HG02678 (cell line): Measurements from ENCODE around the gene KLK8.
"Not testable (repeated sequence)": the region's sequence is repeated elsewhere in the genome, so short reads cannot be mapped to it uniquely, and the experiment has no call there.

Source experiments
- ATAC-seq: cut with Tn5 transposase; IDR thresholded peaks from one replicate; pipeline ENCODE4 v1.9.1; 2021; ENCODE audit warnings: mild to moderate bottlenecking, moderate library complexity; ENCODE audit not compliant: unreplicated experiment

Gene KLK8

GRCh38 chr19:50984416-50984815 lies 17.0 kb downstream of the KLK8 start:
- not testable (repeated sequence) for ATAC-seq

GRCh38 chr19:50983625-50984292 lies 17.6 kb downstream of the KLK8 start, which contains the start of gene KLK7:
Gene KLK7 (minus strand): TSS chr19:50983917. CDS start chr19:50982399, 1,518 bp downstream.
- ATAC-seq = no peak

- no peak for ATAC-seq
Measured at GRCh38 chr19:50982186-50982585, 19.2 kb downstream of the KLK8 start.

GRCh38 chr19:50981587-50982146 lies 19.7 kb downstream of the KLK8 start:
- ATAC-seq = no peak

- no peak for ATAC-seq
Measured at GRCh38 chr19:50980208-50980607, 21.2 kb downstream of the KLK8 start.

- ATAC-seq = no peak
Measured at GRCh38 chr19:50979758-50980157, 21.6 kb downstream of the KLK8 start.

- no peak for ATAC-seq
Measured at GRCh38 chr19:50978772-50979390, 22.5 kb downstream of the KLK8 start.

GRCh38 chr19:50977626-50978025 lies 23.8 kb downstream of the KLK8 start:
- ATAC-seq = no peak

- ATAC-seq = no peak
Measured at GRCh38 chr19:50975766-50976165, 25.6 kb downstream of the KLK8 start.

DNA sequence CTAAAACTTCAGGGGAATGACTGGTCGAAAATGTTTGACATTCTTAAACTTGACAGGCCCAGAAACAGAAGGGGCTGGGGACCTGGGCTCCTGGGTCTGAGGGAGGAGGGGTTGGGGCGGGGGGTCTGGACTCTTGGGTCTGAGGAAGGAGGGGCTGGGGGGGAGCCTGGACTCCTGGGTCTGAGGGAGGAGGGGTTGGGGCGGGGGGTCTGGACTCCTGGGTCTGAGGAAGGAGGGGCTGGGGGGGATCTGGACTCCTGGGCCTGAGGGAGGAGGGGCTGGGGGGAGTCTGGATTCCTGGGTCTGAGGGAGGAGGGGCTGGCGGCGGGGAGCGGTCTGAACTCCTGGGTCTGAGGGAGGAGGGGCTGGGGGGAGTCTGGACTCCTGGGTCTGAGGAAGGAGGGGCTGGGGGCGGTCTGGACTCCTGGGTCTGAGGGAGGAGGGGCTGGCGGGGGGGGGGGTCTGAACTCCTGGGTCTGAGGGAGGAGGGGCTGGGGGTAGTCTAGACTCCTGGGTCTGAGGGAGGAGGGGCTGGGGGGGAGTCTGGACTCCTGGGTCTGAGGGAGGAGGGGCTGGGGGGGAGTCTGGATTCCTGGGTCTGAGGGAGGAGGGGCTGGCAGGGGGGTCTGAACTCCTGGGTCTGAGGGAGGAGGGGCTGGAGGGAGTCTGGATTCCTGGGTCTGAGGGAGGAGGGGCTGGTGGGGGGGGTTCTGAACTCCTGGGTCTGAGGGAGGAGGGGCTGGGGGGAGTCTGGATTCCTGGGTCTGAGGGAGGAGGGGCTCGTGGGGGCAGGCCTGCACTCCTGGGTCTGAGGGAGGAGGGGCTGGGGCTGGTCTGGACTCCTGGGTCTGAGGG lies 26.5 kb downstream of the KLK8 start:
- no peak for ATAC-seq

DNA sequence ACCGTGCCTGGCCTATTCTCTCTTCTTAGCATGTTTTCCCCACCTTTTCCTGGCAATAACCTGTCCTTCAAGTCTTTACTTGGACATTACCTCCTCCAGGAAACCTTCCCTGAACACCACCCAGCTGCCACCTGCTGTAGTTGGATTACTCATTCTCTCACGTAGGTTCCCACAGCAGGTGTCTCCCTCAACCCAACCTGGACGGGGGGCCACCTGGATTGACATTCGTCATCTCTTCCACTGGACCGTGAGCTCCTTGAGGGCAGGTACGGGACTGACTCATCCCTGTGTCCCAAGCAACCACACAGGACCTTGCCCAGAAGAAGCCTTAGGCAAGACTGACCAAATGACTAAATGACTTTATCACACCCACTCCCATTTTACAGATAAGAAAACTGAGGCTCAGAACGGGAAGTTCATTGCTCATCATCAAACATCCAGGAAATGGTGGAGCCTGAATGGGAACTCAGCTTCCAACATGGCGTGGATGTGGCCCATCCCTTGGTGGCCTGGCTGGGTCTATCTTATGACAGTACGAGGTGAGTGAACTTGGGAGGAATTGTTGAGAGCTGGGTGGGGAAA lies 28.5 kb downstream of the KLK8 start:
- no peak for ATAC-seq

DNA sequence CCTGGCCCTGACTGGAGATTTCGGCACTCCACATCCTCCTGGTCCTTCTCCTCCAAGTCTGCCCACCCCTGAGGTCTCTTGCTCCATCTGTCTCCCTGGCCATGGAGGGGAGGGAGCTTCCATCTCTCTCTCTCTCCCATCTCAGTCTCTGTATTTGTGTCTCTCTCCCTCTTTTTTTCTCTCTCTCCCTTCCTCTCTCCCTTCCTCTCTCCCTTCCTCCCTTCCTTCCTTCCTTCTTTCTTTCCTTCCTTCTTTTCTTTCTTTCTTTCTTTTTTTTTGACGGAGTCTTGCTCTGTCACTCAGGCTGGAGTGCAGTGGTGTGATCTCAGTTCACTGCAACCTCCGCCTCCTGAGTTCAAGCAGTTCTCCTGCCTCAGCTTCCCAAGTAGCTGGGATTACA lies 31.6 kb downstream of the KLK8 start:
- ATAC-seq = not testable (repeated sequence)

DNA sequence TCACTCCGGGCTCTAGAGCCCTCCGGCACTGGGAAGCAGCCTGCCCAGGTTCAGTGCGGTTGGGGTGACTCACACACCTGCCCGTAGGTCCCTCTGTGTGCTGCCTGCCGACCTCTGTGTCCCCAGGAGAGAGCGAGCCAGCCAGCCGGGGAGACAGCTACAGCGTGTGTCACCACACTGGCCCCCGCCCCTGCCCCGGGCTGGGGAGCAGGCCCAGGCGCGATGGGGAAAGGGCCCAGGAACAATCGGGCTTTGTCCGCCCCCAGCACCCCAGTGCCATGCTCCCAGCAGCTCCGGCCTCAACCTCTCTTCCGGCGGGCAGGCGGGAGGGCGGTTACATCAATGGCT lies 32.0 kb downstream of the KLK8 start, which contains the start of gene KLK6:
Gene KLK6, minus strand, starts transcription at position 179 of the 348 bp plus-strand sequence. CDS start 1,487 bp downstream, outside the sequence.
- ATAC-seq = no peak

DNA sequence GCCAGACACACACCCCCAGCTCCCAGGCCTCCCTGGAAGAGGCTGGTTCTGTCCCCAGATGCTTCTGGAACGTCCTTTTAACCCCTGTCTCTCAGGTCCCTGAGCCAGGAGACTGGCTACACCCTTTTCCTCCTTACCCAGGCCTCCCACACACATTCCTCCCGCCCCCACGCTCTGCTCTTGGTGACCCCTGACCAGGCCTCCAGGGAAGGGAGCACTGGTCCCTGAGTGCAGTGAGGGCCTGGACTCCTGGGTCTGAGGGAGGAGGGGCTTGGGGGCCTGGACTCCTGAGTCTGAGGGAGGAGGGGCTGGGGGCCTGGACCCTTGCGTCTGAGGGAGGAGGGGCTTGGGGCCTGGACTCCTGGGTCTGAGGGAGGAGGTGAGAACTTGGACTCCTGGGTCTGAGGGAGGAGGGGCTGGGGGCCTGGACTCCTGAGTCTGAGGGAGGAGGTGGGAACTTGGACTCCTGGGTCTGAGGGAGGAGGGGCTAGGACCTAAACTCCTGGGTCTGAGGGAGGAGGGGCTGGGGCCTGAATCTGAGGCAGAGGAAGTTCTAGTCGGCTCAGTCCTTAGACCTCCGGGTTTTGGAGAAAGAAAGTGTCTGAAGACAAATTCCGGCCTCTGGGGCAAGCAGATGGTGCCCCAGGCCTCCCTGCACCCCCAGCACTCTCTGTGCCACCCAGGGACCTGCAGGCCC lies 32.5 kb downstream of the KLK8 start:
- no peak for ATAC-seq

- ATAC-seq = no peak
Measured at GRCh38 chr19:50967929-50968715, 33.3 kb downstream of the KLK8 start.

- ATAC-seq = no peak
Measured at GRCh38 chr19:50964266-50964665, 37.1 kb downstream of the KLK8 start.

DNA sequence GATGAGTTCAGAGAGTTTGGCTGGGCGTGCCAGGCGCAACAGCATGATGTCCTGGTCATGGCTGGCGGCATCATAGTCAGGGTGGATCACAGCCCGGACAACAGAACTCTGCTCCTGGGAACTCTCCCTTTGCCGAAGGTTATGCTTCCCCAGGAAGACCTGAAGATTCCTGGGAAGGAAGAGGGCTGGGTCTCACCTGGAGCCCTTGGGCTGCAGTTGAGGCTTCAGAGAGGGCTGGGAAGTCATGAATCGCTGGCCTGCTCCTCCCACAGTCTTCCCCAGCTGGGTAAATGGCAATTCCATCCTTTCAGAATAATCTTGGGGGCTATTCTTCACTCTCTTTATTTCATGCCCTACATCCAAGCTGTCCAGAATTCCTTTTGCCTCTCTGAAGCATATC lies 38.0 kb downstream of the KLK8 start:
- ATAC-seq = no peak

DNA sequence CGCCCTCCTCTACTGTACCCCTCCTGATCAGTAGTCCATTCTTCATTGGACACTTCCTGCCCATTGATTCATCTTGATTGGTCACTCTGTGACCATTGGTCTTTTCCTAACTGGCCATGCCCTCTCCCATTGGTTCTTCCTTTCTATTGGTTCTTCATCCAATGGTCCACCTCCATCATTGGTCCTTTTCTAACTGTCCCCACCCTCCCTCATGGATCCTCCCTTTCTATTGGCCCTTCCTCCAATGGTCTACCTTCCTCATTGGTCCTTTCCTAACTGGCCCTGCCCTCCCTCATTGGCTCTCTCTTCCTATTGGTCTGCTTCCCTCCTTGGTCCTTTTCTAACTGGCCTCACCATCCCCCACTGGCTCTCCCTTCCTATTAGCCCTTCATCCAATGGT lies 39.2 kb downstream of the KLK8 start:
- no peak for ATAC-seq

GRCh38 chr19:50959731-50960500 lies 41.5 kb downstream of the KLK8 start:
- ATAC-seq = no peak
